ENCODE results near the gene UBR3. TPM values are rescaled to one million over a fixed set of nuclear protein-coding genes. Genes with fewer than 3 reads are reported as not detected.

The UBR3 gene
- total and polyA plus RNA-seq, 2 experiments from 2014 or later = 10.7 to 28.0 TPM

GRCh38 chr2:170020777-170021176 is 193.5 kb downstream of the UBR3 start:
- H3K9me3 Mint-ChIP-seq = no peaks in the 10 kb centered on the region
- Histone ChIP-seq H3K27me3 (ENCODE audit: insufficient read depth) (no peaks in the 10 kb centered on the region), H4K20me1 (replicated peaks; ENCODE audit: insufficient read depth) (no peaks in the 10 kb centered on the region), H3F3A (replicated peaks; ENCODE audit: low read depth) (no peaks in the 10 kb centered on the region), H3K4me3 (no peak overlapping the region), H3K79me2 (replicated peaks; ENCODE audit: insufficient read depth) (no peaks in the 10 kb centered on the region), H3K27ac (ENCODE audit: low read depth) (no peak overlapping the region), H3K4me2 (no peak overlapping the region), H3K9me2 (ENCODE audit: insufficient read depth) (no peaks in the 10 kb centered on the region), H3K36me3 (ENCODE audit: insufficient read depth) (no peaks in the 10 kb centered on the region), H2AFZ (no peak overlapping the region), H3K4me1 (ENCODE audit: insufficient read depth) (no peaks in the 10 kb centered on the region)
- ATAC-seq (no peak), DNase-seq (ENCODE audit: low spot score) (no peak)
- no peak overlapping the region for H3K27ac Mint-ChIP-seq
- H3K36me3 Mint-ChIP-seq (ENCODE audit: low read depth) = no peaks in the 10 kb centered on the region; the same call in 2 of the 3 replicates
- TF ChIP-seq EZH2phosphoT487 (IDR thresholded peaks at IDR 0.05; ENCODE audit: unreplicated experiment) (no peak), ETS1 (IDR thresholded peaks at IDR 0.05) (no peak), NANOG (IDR thresholded peaks at IDR 0.05; ENCODE audit: borderline replicate concordance) (no peak), CREB1 (CRISPR knock-in tag; IDR thresholded peaks at IDR 0.05; ENCODE audit: low read depth) (no peak), EZH2 (IDR thresholded peaks at IDR 0.05; ENCODE audit: low read depth, unreplicated experiment) (no peak), REST (IDR thresholded peaks at IDR 0.05; ENCODE audit: unreplicated experiment) (no peak), POLR2AphosphoS5 (IDR thresholded peaks at IDR 0.05; ENCODE audit: low read depth) (no peak), JUNB (IDR thresholded peaks at IDR 0.05; ENCODE audit: unreplicated experiment) (no peak), ZNF331 (CRISPR knock-in tag; IDR thresholded peaks at IDR 0.05; ENCODE audit: low read depth) (no peak), ZNF462 (CRISPR knock-in tag; IDR thresholded peaks at IDR 0.05) (no peak), CTCF (conservative IDR thresholded peaks at IDR 0.05; ENCODE audit: low read depth in 2 of 2) (no peak), ZNF114 (CRISPR knock-in tag; IDR thresholded peaks at IDR 0.05) (no peak), STAT1 (IDR thresholded peaks at IDR 0.05; ENCODE audit: unreplicated experiment) (no peak)
- H3K4me1 Mint-ChIP-seq = no peaks in the 10 kb centered on the region
- H3K27me3 Mint-ChIP-seq (ENCODE audit: insufficient read depth, low read depth, poor library complexity) = no peaks in the 10 kb centered on the region
- H3K4me3 Mint-ChIP-seq = no peak overlapping the region

Measured in GM23338 (cell line).